ENCODE results near the gene SMIM29. TPM values are rescaled to one million over a fixed set of nuclear protein-coding genes. Genes with fewer than 3 reads are reported as not detected.
A peak's percentile ranks its signal among the peaks of the same experiment; 100 is the strongest.

The SMIM29 gene
- total RNA-seq, 1 donor from 2014 or later: 5.2 TPM

GRCh38 chr6:34235307-34236130, 13.3 kb downstream of the SMIM29 start:
- Histone ChIP-seq H3K4me1 (ENCODE audit: control insufficient read depth in 3 of 3, insufficient read depth in 3 of 3, low read length in 3 of 3) (peaks cover 4 to 12% (median 11%) of the 10 kb centered on the region in 3 donors), H3K9me3 (ENCODE audit: control insufficient read depth in 3 of 3, low read length in 3 of 3) (no peaks in the 10 kb centered on the region), H3K36me3 (ENCODE audit: control insufficient read depth in 3 of 3, insufficient read depth in 3 of 3, low read length in 3 of 3) (peaks cover 0 to under 1% (median 0%) of the 10 kb centered on the region in 3 donors), H3K27me3 (ENCODE audit: control insufficient read depth in 3 of 3, insufficient read depth in 3 of 3, low read length in 3 of 3) (no peaks in the 10 kb centered on the region), H3K4me3 (ENCODE audit: low read length in 3 of 3) (peak overlapping the region; percentile 59 to 68 (median 66)), H3K27ac (ENCODE audit: low read depth, low read length) (peak overlapping the region; percentile 75), H3K9ac (ENCODE audit: low read depth in 1 of 3, low read length in 3 of 3) (peak overlapping the region in 1 of 3 donors; percentile 43)

GRCh38 chr6:34234667-34235306, 14.0 kb downstream of the SMIM29 start:
- Histone ChIP-seq H3K4me1 (ENCODE audit: control insufficient read depth in 3 of 3, insufficient read depth in 3 of 3, low read length in 3 of 3) (peaks cover 4 to 12% (median 11%) of the 10 kb centered on the region in 3 donors), H3K27ac (ENCODE audit: low read depth, low read length) (no peak overlapping the region), H3K4me3 (ENCODE audit: low read length in 3 of 3) (no peak overlapping the region), H3K9ac (ENCODE audit: low read depth in 1 of 3, low read length in 3 of 3) (no peak overlapping the region), H3K27me3 (ENCODE audit: control insufficient read depth in 3 of 3, insufficient read depth in 3 of 3, low read length in 3 of 3) (no peaks in the 10 kb centered on the region), H3K9me3 (ENCODE audit: control insufficient read depth in 3 of 3, low read length in 3 of 3) (no peaks in the 10 kb centered on the region), H3K36me3 (ENCODE audit: control insufficient read depth in 3 of 3, insufficient read depth in 3 of 3, low read length in 3 of 3) (no peaks in the 10 kb centered on the region)

DNA sequence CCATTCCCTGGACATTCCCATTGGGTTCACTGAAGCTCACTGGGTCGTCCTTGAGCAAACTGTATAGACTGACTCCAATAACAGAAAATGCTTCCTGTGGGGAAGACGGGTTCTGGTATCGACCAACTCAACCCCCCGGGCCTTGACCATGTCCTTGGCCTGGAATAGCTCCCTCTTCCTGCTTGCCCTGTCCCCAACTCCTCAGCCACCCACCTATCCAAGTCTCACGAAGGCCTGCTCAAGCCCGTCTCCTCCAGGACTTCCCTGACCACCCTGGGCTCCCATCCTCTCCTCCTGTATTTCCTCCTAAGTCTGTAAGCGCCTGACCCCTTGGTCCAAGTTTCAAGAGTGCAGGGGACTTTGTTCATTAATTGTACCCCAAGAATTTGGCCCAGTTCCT, 14.9 kb downstream of the SMIM29 start:
- H3K27me3 ChIP-seq (ENCODE audit: control insufficient read depth in 3 of 3, insufficient read depth in 3 of 3, low read length in 3 of 3): no peaks in the 10 kb centered on the region
- no peak overlapping the region for H3K9ac ChIP-seq (ENCODE audit: low read depth in 1 of 3, low read length in 3 of 3)
- peaks cover 8 to 12% (median 11%) of the 10 kb centered on the region in 3 donors for H3K4me1 ChIP-seq (ENCODE audit: control insufficient read depth in 3 of 3, insufficient read depth in 3 of 3, low read length in 3 of 3)
- H3K4me3 ChIP-seq (ENCODE audit: low read length in 3 of 3): no peak overlapping the region
- no peak overlapping the region for H3K27ac ChIP-seq (ENCODE audit: low read depth, low read length)
- H3K9me3 ChIP-seq (ENCODE audit: control insufficient read depth in 3 of 3, low read length in 3 of 3): no peaks in the 10 kb centered on the region
- no peaks in the 10 kb centered on the region for H3K36me3 ChIP-seq (ENCODE audit: control insufficient read depth in 3 of 3, insufficient read depth in 3 of 3, low read length in 3 of 3)

GRCh38 chr6:34232901-34233300, 15.9 kb downstream of the SMIM29 start:
- Histone ChIP-seq H3K27ac (ENCODE audit: low read depth, low read length) (no peak overlapping the region), H3K4me1 (ENCODE audit: control insufficient read depth in 3 of 3, insufficient read depth in 3 of 3, low read length in 3 of 3) (peaks cover 3 to 4% (median 4%) of the 10 kb centered on the region in 3 donors), H3K9me3 (ENCODE audit: control insufficient read depth in 3 of 3, low read length in 3 of 3) (no peaks in the 10 kb centered on the region), H3K9ac (ENCODE audit: low read depth in 1 of 3, low read length in 3 of 3) (peak overlapping the region in 1 of 3 donors; percentile 16), H3K27me3 (ENCODE audit: control insufficient read depth in 3 of 3, insufficient read depth in 3 of 3, low read length in 3 of 3) (no peaks in the 10 kb centered on the region), H3K4me3 (ENCODE audit: low read length in 3 of 3) (no peak overlapping the region), H3K36me3 (ENCODE audit: control insufficient read depth in 3 of 3, insufficient read depth in 3 of 3, low read length in 3 of 3) (no peaks in the 10 kb centered on the region)

DNA sequence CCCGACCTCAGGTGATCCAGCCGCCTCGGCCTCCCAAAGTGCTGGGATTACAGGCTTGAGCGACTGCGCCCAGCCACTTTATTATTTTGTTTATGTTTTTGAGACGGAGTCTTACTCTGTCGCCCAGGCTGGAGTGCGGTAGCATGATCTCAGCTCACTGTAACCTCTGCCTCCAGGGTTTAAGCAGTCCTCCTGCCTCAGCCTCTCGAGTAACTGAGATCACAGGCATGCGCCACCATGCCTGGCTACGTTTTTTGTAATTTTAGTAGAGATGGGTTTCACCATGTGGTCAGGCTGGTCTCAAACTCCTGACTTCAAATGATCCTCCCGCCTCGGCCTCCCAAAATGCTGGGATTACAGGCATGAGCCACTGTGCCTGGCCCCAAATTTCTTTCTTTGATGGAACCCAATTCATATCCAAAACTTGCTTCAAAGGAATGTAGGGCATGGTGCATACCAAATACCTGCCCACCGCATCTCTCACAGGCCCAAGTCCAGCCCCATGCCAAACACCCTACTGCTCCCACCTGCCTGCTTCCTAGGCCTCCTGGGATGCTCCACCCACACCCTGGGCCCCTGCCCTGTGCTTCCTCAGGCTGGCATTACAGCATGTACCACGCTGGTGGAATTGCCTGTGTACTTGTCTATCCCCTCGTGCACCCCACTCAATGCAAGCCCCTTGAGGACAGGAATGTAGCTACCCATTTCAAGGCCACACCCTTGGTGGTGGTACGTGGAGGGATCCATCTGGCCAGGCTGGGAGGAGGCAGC, 17.1 kb downstream of the SMIM29 start:
- H3K4me3 ChIP-seq (ENCODE audit: low read length in 3 of 3): no peak overlapping the region
- H3K9ac ChIP-seq (ENCODE audit: low read depth in 1 of 3, low read length in 3 of 3): no peak overlapping the region
- no peaks in the 10 kb centered on the region for H3K36me3 ChIP-seq (ENCODE audit: control insufficient read depth in 3 of 3, insufficient read depth in 3 of 3, low read length in 3 of 3)
- peaks cover 3 to 4% (median 4%) of the 10 kb centered on the region in 3 donors for H3K4me1 ChIP-seq (ENCODE audit: control insufficient read depth in 3 of 3, insufficient read depth in 3 of 3, low read length in 3 of 3)
- no peaks in the 10 kb centered on the region for H3K27me3 ChIP-seq (ENCODE audit: control insufficient read depth in 3 of 3, insufficient read depth in 3 of 3, low read length in 3 of 3)
- H3K27ac ChIP-seq (ENCODE audit: low read depth, low read length): no peak overlapping the region
- no peaks in the 10 kb centered on the region for H3K9me3 ChIP-seq (ENCODE audit: control insufficient read depth in 3 of 3, low read length in 3 of 3)

GRCh38 chr6:34230653-34231371, 18.0 kb downstream of the SMIM29 start:
- peaks cover 0 to 3% (median 0%) of the 10 kb centered on the region in 3 donors for H3K4me1 ChIP-seq (ENCODE audit: control insufficient read depth in 3 of 3, insufficient read depth in 3 of 3, low read length in 3 of 3)
- no peaks in the 10 kb centered on the region for H3K36me3 ChIP-seq (ENCODE audit: control insufficient read depth in 3 of 3, insufficient read depth in 3 of 3, low read length in 3 of 3)
- no peak overlapping the region for H3K4me3 ChIP-seq (ENCODE audit: low read length in 3 of 3)

GRCh38 chr6:34229877-34230276, 18.9 kb downstream of the SMIM29 start:
- Histone ChIP-seq H3K9me3 (ENCODE audit: control insufficient read depth in 3 of 3, low read length in 3 of 3) (no peaks in the 10 kb centered on the region), H3K9ac (ENCODE audit: low read depth in 1 of 3, low read length in 3 of 3) (no peak overlapping the region), H3K4me3 (ENCODE audit: low read length in 3 of 3) (no peak overlapping the region), H3K36me3 (ENCODE audit: control insufficient read depth in 3 of 3, insufficient read depth in 3 of 3, low read length in 3 of 3) (no peaks in the 10 kb centered on the region), H3K27ac (ENCODE audit: low read depth, low read length) (no peak overlapping the region), H3K4me1 (ENCODE audit: control insufficient read depth in 3 of 3, insufficient read depth in 3 of 3, low read length in 3 of 3) (peaks cover 0 to 3% (median 0%) of the 10 kb centered on the region in 3 donors), H3K27me3 (ENCODE audit: control insufficient read depth in 3 of 3, insufficient read depth in 3 of 3, low read length in 3 of 3) (no peaks in the 10 kb centered on the region)

More at GRCh38 chr6:34230653-34231371, 18.0 kb downstream of the SMIM29 start:
- no peak overlapping the region for H3K27ac ChIP-seq (ENCODE audit: low read depth, low read length)
- no peaks in the 10 kb centered on the region for H3K9me3 ChIP-seq (ENCODE audit: control insufficient read depth in 3 of 3, low read length in 3 of 3)
- no peaks in the 10 kb centered on the region for H3K27me3 ChIP-seq (ENCODE audit: control insufficient read depth in 3 of 3, insufficient read depth in 3 of 3, low read length in 3 of 3)
- H3K9ac ChIP-seq (ENCODE audit: low read depth in 1 of 3, low read length in 3 of 3): no peak overlapping the region

DNA sequence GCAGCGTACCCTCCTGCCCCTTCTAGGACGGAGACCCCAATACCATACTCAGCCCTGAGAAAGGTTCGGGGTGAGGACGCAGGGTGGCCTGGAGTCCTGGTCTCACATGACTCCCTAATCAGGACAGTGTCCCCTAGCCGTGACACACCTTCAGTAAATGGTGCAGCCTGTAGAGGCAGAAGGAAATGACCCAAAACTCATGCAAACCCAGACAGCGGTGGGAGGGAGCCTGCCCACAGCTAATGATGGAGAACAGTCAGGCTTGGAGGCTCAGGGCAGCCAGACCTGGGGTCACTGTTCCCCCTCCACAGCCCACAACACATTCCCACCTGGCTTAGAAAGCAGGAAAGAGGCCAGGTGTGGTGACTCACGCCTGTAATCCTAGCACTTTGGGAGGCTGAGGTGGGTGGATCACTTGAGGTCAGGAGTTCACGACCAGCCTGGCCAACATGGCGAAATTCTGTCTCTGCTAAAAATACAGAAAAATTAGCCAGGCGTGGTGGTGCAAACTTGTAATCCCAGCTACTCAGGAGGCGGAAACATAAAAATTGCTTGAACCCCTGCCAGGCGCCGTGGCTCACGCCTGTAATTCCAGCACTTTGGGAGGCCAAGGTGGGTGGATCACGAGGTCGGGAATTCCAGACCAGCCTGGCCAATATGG, 20.9 kb downstream of the SMIM29 start:
- no peak overlapping the region for H3K27ac ChIP-seq (ENCODE audit: low read depth, low read length)
- H3K4me1 ChIP-seq (ENCODE audit: control insufficient read depth in 3 of 3, insufficient read depth in 3 of 3, low read length in 3 of 3): peaks cover 8 to 10% (median 10%) of the 10 kb centered on the region in 3 donors
- H3K9ac ChIP-seq (ENCODE audit: low read depth in 1 of 3, low read length in 3 of 3): no peak overlapping the region
- no peaks in the 10 kb centered on the region for H3K36me3 ChIP-seq (ENCODE audit: control insufficient read depth in 3 of 3, insufficient read depth in 3 of 3, low read length in 3 of 3)
- no peak overlapping the region for H3K4me3 ChIP-seq (ENCODE audit: low read length in 3 of 3)
- H3K27me3 ChIP-seq (ENCODE audit: control insufficient read depth in 3 of 3, insufficient read depth in 3 of 3, low read length in 3 of 3): no peaks in the 10 kb centered on the region
- no peaks in the 10 kb centered on the region for H3K9me3 ChIP-seq (ENCODE audit: control insufficient read depth in 3 of 3, low read length in 3 of 3)

All from skeletal muscle tissue (tissue), 4 donors.